Neural progenitor cell (in vitro differentiated cells): ENCODE measurements around the gene ANLN.

Experiments used
- CTCF ChIP-seq: fragments of 200-600 bp; sonication (generic); IDR thresholded peaks from 2 replicates; pipeline ENCODE4 v1.5.1; 2017; ENCODE audit warnings: antibody characterized with exemption, mild to moderate bottlenecking
- EZH2 ChIP-seq: fragments of 200-600 bp; sonication (generic); IDR thresholded peaks from 2 replicates; pipeline ENCODE4 v1.6.1; 2017; ENCODE audit warnings: antibody characterized with exemption, mild to moderate bottlenecking, moderate library complexity
- EZH2phosphoT487 ChIP-seq: fragments of 200-600 bp; sonication (generic); IDR thresholded peaks from 2 replicates; pipeline ENCODE4 v1.6.1; 2017; ENCODE audit warnings: antibody characterized with exemption

DNA sequence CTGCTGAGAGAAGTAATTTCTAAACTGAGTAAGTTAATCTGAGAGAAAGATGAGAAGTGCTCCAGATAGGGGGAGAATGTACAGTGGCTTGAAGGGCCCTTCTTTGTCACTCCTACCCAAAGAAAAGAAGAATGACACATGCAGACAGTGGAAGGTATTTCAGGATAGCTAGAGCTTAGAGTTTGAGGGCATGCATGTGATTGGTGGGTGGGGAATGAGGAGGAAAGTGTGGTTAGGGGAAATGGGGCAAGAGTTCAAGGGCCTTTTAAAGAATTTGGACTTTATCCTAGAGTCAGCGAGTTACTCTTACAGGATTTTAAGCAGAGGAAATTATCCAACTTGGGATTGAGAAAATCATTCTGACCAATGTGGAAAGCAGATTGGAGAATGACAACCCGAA, 50.0 kb downstream of the ANLN start:
- TF ChIP-seq CTCF (no peak), EZH2phosphoT487 (no peak), EZH2 (no peak)
